K562 (cell line): ENCODE results near the gene PPP2R5A. TPM values are rescaled to one million over a fixed set of nuclear protein-coding genes. Genes with fewer than 3 reads are reported as not detected.

Experiments used
- ATAC-seq: fragments of 200-7000 bp; cut with Tn5 transposase; 3 replicates; pipeline ENCODE4 v1.9.1; 2020; ENCODE audit warnings: moderate library complexity
- BruUV-seq: library from RNA; stranded (reverse); fragments of 400-500 nt; replicated peaks from 2 replicates; lab custom pipeline; 2021; lab: Mats Ljungman, UMichigan
- CTCF ChIA-PET: fragments of 300-600 bp; formaldehyde crosslinking; extraction: SDS; loops from one replicate; lab custom pipeline; 2021; ENCODE audit warnings: low intra/inter-chr PET ratio; lab: Yijun Ruan, JAX
- POLR2A ChIA-PET: fragments of 300-600, 350-650 bp; sonication (Branson Sonifier 250); formaldehyde crosslinking; extraction: SDS; loops from one replicate; lab custom pipeline; 2021; ENCODE audit warnings: antibody characterized with exemption, inconsistent platforms; lab: Yijun Ruan, JAX
- DNase-seq, 4 experiments: peaks; one replicate each; pipeline versions ENCODE4 v3.0.0 to v3.0.0-alpha.2; 2011 to 2018; ENCODE audit warnings: low spot score in 3 of 4, mixed read lengths in 3 of 4; ENCODE audit errors: extremely low read depth in 1 of 4
- FAIRE-seq: peaks from 2 replicates; lab custom pipeline; 2011; peaks lifted over from hg19 to GRCh38; lab: Jason Lieb, UNC
- H2AFZ ChIP-seq: 2 replicates; pipeline ENCODE4 v1.6.0; 2011; ENCODE audit warnings: low read depth, low read length, control low read depth, inconsistent platforms
- H3K27ac ChIP-seq: fragments of 200-600 bp; 3 replicates; pipeline ENCODE4 v1.8.0; 2011; ENCODE audit warnings: low read depth, mild to moderate bottlenecking, control low read depth, inconsistent platforms, low read length, moderate library complexity, mixed read lengths; ENCODE audit errors: extremely low read depth
- H3K27me3 ChIP-seq, 2 experiments: fragments of 300-600 bp in 1 of 2; 2 replicates in 1 of 2; 3 replicates in 1 of 2; pipeline versions ENCODE4 v1.6.0 to v1.8.0; 2011; ENCODE audit warnings: inconsistent platforms in 2 of 2, low read length in 2 of 2, mild to moderate bottlenecking in 1 of 2, mixed read lengths in 1 of 2, moderate library complexity in 1 of 2; ENCODE audit not compliant: control insufficient read depth in 2 of 2, insufficient read depth in 2 of 2
- H3K36me3 ChIP-seq: fragments of 300-600 bp; 3 replicates; pipeline ENCODE4 v1.8.0; 2011; ENCODE audit warnings: mild to moderate bottlenecking, low read length, inconsistent platforms; ENCODE audit not compliant: control insufficient read depth, insufficient read depth
- H3K4me1 ChIP-seq, 2 experiments: fragments of 200-600 bp in 1 of 2; replicated peaks in 1 of 2; 2 replicates in 1 of 2; 3 replicates in 1 of 2; pipeline versions ENCODE4 v1.5.1 to v1.8.0; 2011; ENCODE audit warnings: inconsistent platforms in 2 of 2, low read length in 2 of 2, mild to moderate bottlenecking in 1 of 2, mixed read lengths in 1 of 2, moderate library complexity in 1 of 2; ENCODE audit not compliant: control insufficient read depth in 2 of 2, insufficient read depth in 2 of 2
- H3K4me2 ChIP-seq: 2 replicates; pipeline ENCODE4 v1.6.1; 2011; ENCODE audit warnings: low read length, control low read depth, inconsistent platforms, mixed read lengths; ENCODE audit not compliant: insufficient read depth
- H3K4me3 ChIP-seq: fragments of 200-600 bp; sonication (generic), shearing (Covaris generic); 2 replicates; pipeline ENCODE4 v1.5.1; 2016; ENCODE audit warnings: control low read depth, inconsistent platforms
- H3K79me2 ChIP-seq: fragments of 200-600 bp; 3 replicates; pipeline ENCODE4 v1.8.0; 2011; ENCODE audit warnings: low read length, inconsistent platforms; ENCODE audit not compliant: control insufficient read depth, insufficient read depth
- H3K9ac ChIP-seq, 2 experiments: 2 replicates each; pipeline versions ENCODE4 v1.6.0 to v1.6.1; 2011; ENCODE audit warnings: low read depth in 2 of 2, low read length in 2 of 2, control low read depth in 1 of 2, inconsistent platforms in 1 of 2, mild to moderate bottlenecking in 1 of 2, mixed read lengths in 1 of 2; ENCODE audit not compliant: insufficient read depth in 1 of 2
- H3K9me1 ChIP-seq: one replicate; pipeline ENCODE4 v1.6.0; 2011; ENCODE audit warnings: inconsistent platforms, mild to moderate bottlenecking, low read length, moderate library complexity; ENCODE audit not compliant: control insufficient read depth, insufficient read depth
- H3K9me3 ChIP-seq: replicated peaks from 2 replicates; pipeline ENCODE4 v1.5.1; 2011; ENCODE audit warnings: low read depth, low read length, inconsistent platforms; ENCODE audit not compliant: control insufficient read depth, insufficient read depth
- H4K20me1 ChIP-seq: replicated peaks from 2 replicates; pipeline ENCODE4 v1.6.1; 2011; ENCODE audit warnings: low read length, inconsistent platforms, mixed read lengths; ENCODE audit not compliant: control insufficient read depth, insufficient read depth
- FOXK1 ChIP-seq: sonication (generic); formaldehyde crosslinking; IDR thresholded peaks from 2 replicates; pipeline ENCODE4 v1.8.0; 2022; ENCODE audit warnings: missing genetic modification reagents, mild to moderate bottlenecking, borderline replicate concordance
- FOXP1 ChIP-seq: sonication (generic); formaldehyde crosslinking; IDR thresholded peaks from 2 replicates; pipeline ENCODE4 v1.8.0; 2022; ENCODE audit warnings: mild to moderate bottlenecking, missing genetic modification reagents
- GATA2 ChIP-seq: sonication (generic); formaldehyde crosslinking; IDR thresholded peaks from 2 replicates; pipeline ENCODE4 v1.4.0; 2020; ENCODE audit warnings: mild to moderate bottlenecking, missing genetic modification reagents
- IFI16 ChIP-seq: fragments of 250-450 bp; sonication (Bioruptor Pico); IDR thresholded peaks from 2 replicates; pipeline ENCODE4 v2.1.2; 2022; ENCODE audit warnings: mild to moderate bottlenecking, inconsistent platforms
- L3MBTL2 ChIP-seq: fragments of 450-650 bp; IDR thresholded peaks from 2 replicates; pipeline ENCODE4 v1.6.1; 2016; ENCODE audit warnings: mild to moderate bottlenecking, moderate library complexity
- MCM5 ChIP-seq: fragments of 450-650 bp; IDR thresholded peaks from 2 replicates; pipeline ENCODE4 v1.6.1; 2016; ENCODE audit warnings: low read depth
- POU5F1 ChIP-seq: fragments of 150-350 bp; IDR thresholded peaks from 2 replicates; pipeline ENCODE4 v1.6.1; 2014; ENCODE audit warnings: borderline replicate concordance, low read length, low read depth, mild to moderate bottlenecking; ENCODE audit not compliant: partially characterized antibody
- RAD21 ChIP-seq, 2 experiments: fragments of 250-450 bp in 1 of 2; fragments of 450-650 bp in 1 of 2; sonication (Bioruptor Pico) in 1 of 2; formaldehyde crosslinking in 1 of 2; IDR thresholded peaks in 1 of 2; conservative IDR thresholded peaks in 1 of 2; 2 replicates each; pipeline versions ENCODE4 v1.4.0 to v1.8.0; 2020 to 2022; ENCODE audit warnings: mild to moderate bottlenecking in 2 of 2, moderate library complexity in 1 of 2
- SIX5 ChIP-seq, 2 experiments: IDR thresholded peaks; 2 replicates each; pipeline ENCODE4 v1.6.1; 2011; ENCODE audit warnings: low read length in 2 of 2, borderline replicate concordance in 1 of 2, low read depth in 1 of 2, mild to moderate bottlenecking in 1 of 2, moderate library complexity in 1 of 2; ENCODE audit not compliant: insufficient read depth in 1 of 2
- SPI1 ChIP-seq: IDR thresholded peaks from 2 replicates; pipeline ENCODE4 v1.6.1; 2011; ENCODE audit warnings: low read depth, low read length, control low read depth, borderline replicate concordance
- TCF7L2 ChIP-seq: fragments of 150-350 bp; IDR thresholded peaks from 2 replicates; pipeline ENCODE4 v1.6.1; 2016; ENCODE audit warnings: low read depth, mild to moderate bottlenecking, low read length, moderate library complexity
- TFAP4 ChIP-seq: sonication (generic); formaldehyde crosslinking; IDR thresholded peaks from 2 replicates; pipeline ENCODE4 v1.8.0; 2022; ENCODE audit warnings: missing genetic modification reagents, mild to moderate bottlenecking, moderate library complexity, borderline replicate concordance
- U2AF1 ChIP-seq: fragments of 200-400 bp; formaldehyde crosslinking; optimal IDR thresholded peaks from 2 replicates; pipeline ENCODE3; 2017; ENCODE audit warnings: mild to moderate bottlenecking, low read depth, low read length, moderate library complexity
- ZNF197 ChIP-seq: fragments of 200-800 bp; sonication (Bioruptor generic); IDR thresholded peaks from 2 replicates; pipeline ENCODE4 v1.6.1; 2016; ENCODE audit warnings: low read depth, missing genetic modification characterization, missing compliant biosample characterization
- ZNF282 ChIP-seq: sonication (generic); formaldehyde crosslinking; IDR thresholded peaks from 2 replicates; pipeline ENCODE4 v1.8.1; 2023; ENCODE audit warnings: missing genetic modification reagents
- WGBS: fragments of 100-300 bp; shearing (Covaris generic); methylation state at CpG from one replicate; pipeline ENCODE4 v1.1.6; 2016; ENCODE audit warnings: low coverage, mixed read lengths; ENCODE audit not compliant: insufficient coverage; ENCODE audit errors: missing lambda C conversion rate; 5-methylcytosine and 5-hydroxymethylcytosine counted together
- in situ Hi-C: fragments of 300-500 bp; cut with MboI; formaldehyde crosslinking; loops from 4 replicates; pipeline ENCODE4 v1.15.0; 2018; ENCODE audit warnings: inconsistent platforms, mixed read lengths
- intact Hi-C: fragments of 100-400 bp; cut with micrococcal nuclease; formaldehyde crosslinking; loops from 2 replicates; pipeline ENCODE4 v1.14.2; 2022
- polyA plus RNA-seq, 8 experiments: library from polyadenylated mRNA; depleted of rRNA in 4 of 8; stranded (reverse) in 5 of 8; unstranded in 3 of 8; fragments of >200 nt; fragmentation: Nextera tagmentation in 2 of 8; fragmentation: Illumina TruSeq in 1 of 8; extraction: Ambion mirVana in 2 of 8; extraction: Trizol in 1 of 8; gene quantifications; 2 replicates each; pipeline versions ENCODE4 v1.2.1 to v1.2.3, GENCODE V29; 2011 to 2014; ENCODE audit warnings: inconsistent platforms in 1 of 8, missing spikeins in 1 of 8
- total RNA-seq, 7 experiments: library from RNA; depleted of rRNA in 6 of 7; stranded (reverse); fragments of >200 nt in 6 of 7; fragmentation: Illumina TruSeq in 2 of 7; extraction: Trizol in 2 of 7; gene quantifications; 2 replicates each; pipeline versions ENCODE4 v1.2.1 to v1.2.3, GENCODE V29; 2011 to 2021; ENCODE audit warnings: low replicate concordance in 1 of 7
- TF ChIP-seq, protein P1 (sequence below): fragments of 450-650 bp; formaldehyde crosslinking; conservative IDR thresholded peaks from 2 replicates; pipeline ENCODE4 v1.4.0; 2022; ENCODE audit warnings: mild to moderate bottlenecking, missing genetic modification characterization
- TF ChIP-seq, protein P2 (sequence below): sonication (generic); formaldehyde crosslinking; IDR thresholded peaks from 2 replicates; pipeline ENCODE4 v1.9.0; 2022; ENCODE audit warnings: mild to moderate bottlenecking, missing genetic modification reagents
- TF ChIP-seq, protein P3 (sequence below): fragments of 250-450 bp; sonication (Bioruptor Pico); IDR thresholded peaks from 2 replicates; pipeline ENCODE4 v1.4.0; 2020; ENCODE audit warnings: borderline replicate concordance

The PPP2R5A gene
- total and polyA plus RNA-seq, 9 of the 15 experiments (the other 6 are each of a cell fraction or from before 2014, with no cell fraction given), result 26.9 to 106 (median 64.3) TPM

- FAIRE-seq (peak; percentile 32), ATAC-seq (no peak), DNase-seq (no peak)
- intact Hi-C loops (no loop called here), in situ Hi-C loops (no loop called here)
- Histone ChIP-seq H2AFZ (no peak overlapping the region), H3K4me2 (no peak overlapping the region), H3K9me3 (no peaks in the 10 kb centered on the region), H3K79me2 (no peaks in the 10 kb centered on the region), H3K9ac (no peak overlapping the region; a peak in 1 of 4 replicates), H3K4me1 (no peaks in the 10 kb centered on the region), H3K27me3 (no peaks in the 10 kb centered on the region), H3K27ac (no peak overlapping the region), H3K4me3 (no peak overlapping the region), H4K20me1 (no peaks in the 10 kb centered on the region), H3K9me1 (no peaks in the 10 kb centered on the region), H3K36me3 (peaks cover 72% of the 10 kb centered on the region)
- POLR2A ChIA-PET, result no interaction called here
- no TSS peak for BruUV-seq
- 75% methylated on average over 4 of the region's 4 CpGs for WGBS
- CTCF ChIA-PET, result no interaction called here
- TF ChIP-seq, protein P1, sequence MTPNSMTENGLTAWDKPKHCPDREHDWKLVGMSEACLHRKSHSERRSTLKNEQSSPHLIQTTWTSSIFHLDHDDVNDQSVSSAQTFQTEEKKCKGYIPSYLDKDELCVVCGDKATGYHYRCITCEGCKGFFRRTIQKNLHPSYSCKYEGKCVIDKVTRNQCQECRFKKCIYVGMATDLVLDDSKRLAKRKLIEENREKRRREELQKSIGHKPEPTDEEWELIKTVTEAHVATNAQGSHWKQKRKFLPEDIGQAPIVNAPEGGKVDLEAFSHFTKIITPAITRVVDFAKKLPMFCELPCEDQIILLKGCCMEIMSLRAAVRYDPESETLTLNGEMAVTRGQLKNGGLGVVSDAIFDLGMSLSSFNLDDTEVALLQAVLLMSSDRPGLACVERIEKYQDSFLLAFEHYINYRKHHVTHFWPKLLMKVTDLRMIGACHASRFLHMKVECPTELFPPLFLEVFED (CRISPR knock-in tag), result no peak
- TF ChIP-seq, protein P2, sequence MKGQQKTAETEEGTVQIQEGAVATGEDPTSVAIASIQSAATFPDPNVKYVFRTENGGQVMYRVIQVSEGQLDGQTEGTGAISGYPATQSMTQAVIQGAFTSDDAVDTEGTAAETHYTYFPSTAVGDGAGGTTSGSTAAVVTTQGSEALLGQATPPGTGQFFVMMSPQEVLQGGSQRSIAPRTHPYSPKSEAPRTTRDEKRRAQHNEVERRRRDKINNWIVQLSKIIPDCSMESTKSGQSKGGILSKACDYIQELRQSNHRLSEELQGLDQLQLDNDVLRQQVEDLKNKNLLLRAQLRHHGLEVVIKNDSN (CRISPR knock-in tag), result peak; percentile 25; the same call in 1 of the 2 replicates
- TF ChIP-seq SPI1 (peak; percentile 21; the same call in 1 of the 2 replicates), U2AF1 (no peak), GATA2 (CRISPR knock-in tag) (no peak), L3MBTL2 (peak; percentile 37; the same call in 1 of the 2 replicates), TCF7L2 (no peak), FOXK1 (CRISPR knock-in tag) (no peak), ZNF282 (no peak), SIX5 (IDR thresholded peaks at IDR 0.05; ENCODE audit: borderline replicate concordance in 1 of 2, insufficient read depth in 1 of 2, low read depth in 1 of 2, low read length in 2 of 2) (no peak), MCM5 (no peak), ZNF197 (CRISPR knock-in tag) (no peak), POU5F1 (no peak), RAD21 (CRISPR knock-in tag; conservative IDR thresholded peaks at IDR 0.05 in 1 of 2, IDR thresholded peaks at IDR 0.05 in 1 of 2) (no peak), TFAP4 (CRISPR knock-in tag) (no peak), IFI16 (CRISPR knock-in tag) (no peak), FOXP1 (no peak)
- TF ChIP-seq, protein P3, sequence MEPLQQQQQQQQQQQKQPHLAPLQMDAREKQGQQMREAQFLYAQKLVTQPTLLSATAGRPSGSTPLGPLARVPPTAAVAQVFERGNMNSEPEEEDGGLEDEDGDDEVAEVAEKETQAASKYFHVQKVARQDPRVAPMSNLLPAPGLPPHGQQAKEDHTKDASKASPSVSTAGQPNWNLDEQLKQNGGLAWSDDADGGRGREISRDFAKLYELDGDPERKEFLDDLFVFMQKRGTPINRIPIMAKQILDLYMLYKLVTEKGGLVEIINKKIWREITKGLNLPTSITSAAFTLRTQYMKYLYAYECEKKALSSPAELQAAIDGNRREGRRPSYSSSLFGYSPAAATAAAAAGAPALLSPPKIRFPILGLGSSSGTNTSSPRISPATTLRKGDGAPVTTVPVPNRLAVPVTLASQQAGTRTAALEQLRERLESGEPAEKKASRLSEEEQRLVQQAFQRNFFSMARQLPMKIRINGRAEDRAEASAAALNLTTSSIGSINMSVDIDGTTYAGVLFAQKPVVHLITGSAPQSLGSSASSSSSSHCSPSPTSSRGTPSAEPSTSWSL (CRISPR knock-in tag), result no peak
These were observed 96.3 kb downstream of the PPP2R5A start for GRCh38 chr1:212381397-212382035.
